ENCODE data around the gene CRAMP1. TPM values are rescaled to one million over a fixed set of nuclear protein-coding genes. Genes with fewer than 3 reads are reported as not detected.

Gene CRAMP1
- total and polyA plus RNA-seq, 12 donors, result 4.3 to 19.0 (median 9.9) TPM

- no peaks in the 10 kb centered on the region for H3K9me3 ChIP-seq (replicated peaks in 1 of 3)
- no peak overlapping the region for H3K27ac ChIP-seq
- DNase-seq, result no peak
- H3K4me1 ChIP-seq (replicated peaks in 1 of 2), result no peaks in the 10 kb centered on the region
- intact Hi-C loops (cut with DNase I), result no loop called here
- no peaks in the 10 kb centered on the region for H3K27me3 ChIP-seq
- TF ChIP-seq CTCF (IDR thresholded peaks at IDR 0.05), result no peak
- TF ChIP-seq POLR2A (IDR thresholded peaks at IDR 0.05), result no peak
- peaks cover 0 to 76% of the 10 kb centered on the region in 2 donors for H3K36me3 ChIP-seq (replicated peaks in 1 of 2)
- WGBS, 4 donors, result 91 to 94% (median 93%) methylated on average over 20 of the region's 20 CpGs
- no peak overlapping the region for H3K4me3 ChIP-seq
Observed at GRCh38 chr16:1630450-1631213, 18.5 kb downstream of the CRAMP1 start.

- intact Hi-C loops (cut with DNase I), result no loop called here
- no peak for TF ChIP-seq CTCF (IDR thresholded peaks at IDR 0.05)
- TF ChIP-seq POLR2A (IDR thresholded peaks at IDR 0.05), result no peak
- DNase-seq, result no peak
- Histone ChIP-seq H3K36me3 (replicated peaks in 1 of 2) (peaks cover 0 to 72% of the 10 kb centered on the region in 2 donors), H3K27me3 (no peaks in the 10 kb centered on the region), H3K27ac (no peak overlapping the region), H3K4me3 (no peak overlapping the region), H3K4me1 (replicated peaks in 1 of 2) (no peaks in the 10 kb centered on the region), H3K9me3 (replicated peaks in 1 of 3) (no peaks in the 10 kb centered on the region)
- 88 to 93% (median 91%) methylated on average over 8 to 9 of the region's 9 CpGs for WGBS, 4 donors
Observed at GRCh38 chr16:1631230-1631629, 19.1 kb downstream of the CRAMP1 start.

- peaks cover 0 to 65% of the 10 kb centered on the region in 2 donors for H3K36me3 ChIP-seq (replicated peaks in 1 of 2)
- intact Hi-C loops (cut with DNase I), result no loop called here
- no peaks in the 10 kb centered on the region for H3K4me1 ChIP-seq (replicated peaks in 1 of 2)
- H3K9me3 ChIP-seq (replicated peaks in 1 of 3), result no peaks in the 10 kb centered on the region
- TF ChIP-seq CTCF (IDR thresholded peaks at IDR 0.05) (no peak), POLR2A (IDR thresholded peaks at IDR 0.05) (no peak)
- no peak overlapping the region for H3K4me3 ChIP-seq
- WGBS, 4 donors, result 58 to 89% (median 87%) methylated on average over 7 to 18 of the region's 18 CpGs
- H3K27ac ChIP-seq, result no peak overlapping the region
- no peaks in the 10 kb centered on the region for H3K27me3 ChIP-seq
- DNase-seq, result no peak
Observed at GRCh38 chr16:1631931-1632637, 19.9 kb downstream of the CRAMP1 start.

- Histone ChIP-seq H3K4me1 (replicated peaks in 1 of 2) (no peaks in the 10 kb centered on the region), H3K27ac (no peak overlapping the region), H3K27me3 (no peaks in the 10 kb centered on the region), H3K36me3 (replicated peaks in 1 of 2) (peaks cover 0 to 63% of the 10 kb centered on the region in 2 donors), H3K9me3 (replicated peaks in 1 of 3) (no peaks in the 10 kb centered on the region), H3K4me3 (no peak overlapping the region)
- no peak for DNase-seq
- WGBS, 4 donors, result 97 to 100% (median 99%) methylated on average over 2 to 13 of the region's 13 CpGs
- intact Hi-C loops (cut with DNase I), result no loop called here
- TF ChIP-seq CTCF (IDR thresholded peaks at IDR 0.05), result no peak
- no peak for TF ChIP-seq POLR2A (IDR thresholded peaks at IDR 0.05)
Observed at GRCh38 chr16:1632638-1632970, 20.4 kb downstream of the CRAMP1 start.

All from adrenal gland (tissue), 12 donors.